Measurements from ENCODE around the gene FBF1. TPM values are rescaled to one million over a fixed set of nuclear protein-coding genes. Genes with fewer than 3 reads are reported as not detected.

Gene FBF1
- total and polyA plus RNA-seq, 7 experiments from 2014 or later, result 2.5 to 48.1 (median 28.1) TPM

DNA sequence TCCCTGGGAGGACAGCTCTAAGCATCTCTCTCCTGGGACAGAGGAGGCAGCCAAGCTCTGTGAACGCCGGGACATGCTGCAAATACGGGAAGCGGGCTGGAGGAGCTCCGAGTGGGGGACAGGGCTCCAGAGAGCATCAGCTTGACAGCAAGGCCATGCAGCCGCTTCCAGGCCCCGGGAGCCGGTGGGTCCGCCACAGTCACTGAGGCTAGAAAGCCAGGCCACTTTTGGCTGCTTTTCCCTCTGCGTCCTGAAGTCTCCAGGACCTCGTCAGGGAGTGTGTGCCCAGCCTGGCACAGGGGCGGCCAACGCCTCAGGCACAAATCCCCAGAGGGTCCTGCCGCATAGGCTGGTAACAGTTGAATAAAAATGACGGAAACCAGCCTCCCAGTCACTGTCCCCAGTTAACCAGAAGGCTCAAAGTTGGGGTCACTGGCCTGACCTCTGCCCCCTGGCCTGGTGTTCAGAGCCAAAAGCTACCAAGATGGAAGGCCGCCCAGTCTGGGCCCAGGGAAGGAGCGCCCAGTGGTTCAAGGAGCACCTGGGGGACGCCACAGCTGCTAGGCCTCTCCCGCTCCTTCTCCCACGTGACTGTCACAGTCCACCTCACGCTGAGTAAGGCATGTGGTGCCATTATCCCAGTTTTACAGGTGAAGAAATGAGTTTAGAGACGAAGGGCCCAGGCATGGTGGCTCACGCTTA is 40.9 kb downstream of the FBF1 start:
- Histone ChIP-seq H3K27ac (ENCODE audit: low read depth, low read length) (no peak overlapping the region), H3K4me1 (ENCODE audit: control insufficient read depth in 2 of 2, insufficient read depth in 2 of 2, low read length in 2 of 2) (peaks cover 8 to 15% of the 10 kb centered on the region in 2 donors), H3K36me3 (ENCODE audit: control insufficient read depth in 2 of 3, insufficient read depth in 3 of 3, low read length in 3 of 3) (peaks cover 0 to 49% (median 9%) of the 10 kb centered on the region in 3 experiments), H3K4me3 (ENCODE audit: low read length) (no peak overlapping the region), H3K27me3 (ENCODE audit: control insufficient read depth in 2 of 2, insufficient read depth in 2 of 2, low read length in 2 of 2) (no peaks in the 10 kb centered on the region), H3K9me3 (ENCODE audit: control insufficient read depth in 2 of 3, low read length in 3 of 3) (no peaks in the 10 kb centered on the region)
- Mint-ChIP-seq H3K4me1 (peaks cover 10 to 23% (median 20%) of the 10 kb centered on the region in 7 donors), H3K27me3 (no peaks in the 10 kb centered on the region), H3K4me3 (no peak overlapping the region), H3K27ac (no peak overlapping the region), H3K9me3 (peaks cover 0 to 3% (median 0%) of the 10 kb centered on the region in 11 donors), H3K36me3 (peaks cover 0 to 11% (median 0%) of the 10 kb centered on the region in 5 donors)
- ATAC-seq (no peak), DNase-seq (no peak)
- intact Hi-C loops (cut with micrococcal nuclease), result no loop called here
- ChIA-PET POLR2A (interaction anchor here (0.6 to 7.1 kb wide), 11 partner anchors 10 to 432 kb away, joined by 3 to 106 read pairs (median 4); partner anchors contain the start of genes TRIM47, UNC13D and WBP2), CTCF (interaction anchor here (1.2 to 1.7 kb wide), 2 partner anchors 21 to 45 kb away, joined by 3 to 8 read pairs; partner anchors contain the start of genes TRIM47 and WBP2)

DNA sequence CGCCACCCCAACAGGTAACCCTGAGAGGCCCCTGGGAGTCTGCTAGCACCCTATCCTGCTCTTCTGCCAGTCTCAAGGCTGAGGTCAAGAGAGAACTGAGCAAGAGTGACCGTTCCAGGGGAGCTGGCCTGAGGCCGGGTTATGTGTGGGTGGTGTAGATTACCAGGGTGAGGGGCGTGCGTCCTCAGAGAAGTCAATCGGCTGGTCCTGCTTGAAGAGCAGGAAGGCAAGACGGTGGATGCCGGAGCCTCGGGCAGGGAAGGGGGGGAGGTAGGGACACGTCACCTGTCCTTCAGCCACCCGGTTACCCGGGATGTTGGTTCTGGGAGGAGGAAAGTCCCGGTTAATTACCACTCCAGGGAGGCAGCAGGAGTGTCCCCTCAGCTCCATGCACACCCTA is 41.5 kb downstream of the FBF1 start:
- peak overlapping the region in 1 of 9 donors; percentile 14 for H3K27ac Mint-ChIP-seq
- ATAC-seq, result no peak

DNA sequence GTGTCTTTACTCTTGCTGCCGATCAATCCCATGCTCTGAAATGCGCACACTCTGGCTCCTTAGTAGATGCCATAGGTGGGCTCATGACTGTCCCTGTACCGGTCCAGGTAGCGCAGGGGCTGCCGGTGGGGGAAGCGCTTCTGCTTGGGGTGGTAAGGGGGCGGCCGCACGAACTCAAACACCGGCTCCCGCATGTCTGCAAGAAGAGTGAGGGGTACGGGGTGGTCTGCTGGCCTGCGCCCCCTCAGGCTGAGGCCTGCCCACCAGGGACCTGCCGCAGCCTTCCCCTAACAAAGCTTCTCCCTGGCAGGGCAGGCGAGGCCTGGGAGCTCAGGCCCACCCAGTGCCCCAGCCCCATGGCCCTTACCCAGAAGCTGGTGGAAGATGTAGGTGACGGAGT is 42.1 kb downstream of the FBF1 start:
- Mint-ChIP-seq H3K4me3 (peak overlapping the region in 3 of 10 donors; percentile 13 to 50 (median 29)), H3K27me3 (no peaks in the 10 kb centered on the region), H3K9me3 (peaks cover 0 to 3% (median 0%) of the 10 kb centered on the region in 11 donors), H3K36me3 (peaks cover 0 to 12% (median 0%) of the 10 kb centered on the region in 5 donors), H3K4me1 (peaks cover 18 to 27% (median 23%) of the 10 kb centered on the region in 7 donors), H3K27ac (peak overlapping the region in 1 of 9 donors; percentile 13)
- intact Hi-C loops (cut with micrococcal nuclease), result no loop called here
- Histone ChIP-seq H3K27ac (ENCODE audit: low read depth, low read length) (no peak overlapping the region), H3K4me1 (ENCODE audit: control insufficient read depth in 2 of 2, insufficient read depth in 2 of 2, low read length in 2 of 2) (peaks cover 8 to 12% of the 10 kb centered on the region in 2 donors), H3K36me3 (ENCODE audit: control insufficient read depth in 2 of 3, insufficient read depth in 3 of 3, low read length in 3 of 3) (peaks cover 0 to 49% (median 9%) of the 10 kb centered on the region in 3 experiments), H3K9me3 (ENCODE audit: control insufficient read depth in 2 of 3, low read length in 3 of 3) (no peaks in the 10 kb centered on the region), H3K4me3 (ENCODE audit: low read length) (no peak overlapping the region), H3K27me3 (ENCODE audit: control insufficient read depth in 2 of 2, insufficient read depth in 2 of 2, low read length in 2 of 2) (no peaks in the 10 kb centered on the region)
- CTCF ChIA-PET, result interaction anchor here (0.6 to 1.7 kb wide), 3 partner anchors 20 to 116 kb away, joined by 3 to 8 read pairs (median 3); partner anchors contain the start of genes TRIM47 and WBP2
- POLR2A ChIA-PET, result interaction anchor here (1.7 to 7.1 kb wide), 4 partner anchors 22 to 119 kb away, joined by 6 to 106 read pairs (median 30); partner anchors contain the start of genes TRIM47, UNC13D and WBP2
- ATAC-seq (no peak), DNase-seq (no peak)

More for the DNA sequence above, 41.5 kb downstream of the FBF1 start:
- H3K36me3 Mint-ChIP-seq, result peaks cover 0 to 11% (median 0%) of the 10 kb centered on the region in 5 donors
- POLR2A ChIA-PET, result interaction anchor here (1.4 to 7.1 kb wide), 6 partner anchors 9 to 120 kb away, joined by 3 to 106 read pairs (median 12); partner anchors contain the start of genes TRIM47, UNC13D and WBP2
- H3K27ac ChIP-seq (ENCODE audit: low read depth, low read length), result no peak overlapping the region
- intact Hi-C loops (cut with micrococcal nuclease), result no loop called here
- H3K27me3 ChIP-seq (ENCODE audit: control insufficient read depth in 2 of 2, insufficient read depth in 2 of 2, low read length in 2 of 2), result no peaks in the 10 kb centered on the region
- CTCF ChIA-PET, result interaction anchor here (0.6 to 1.7 kb wide), 3 partner anchors 21 to 115 kb away, joined by 3 to 8 read pairs (median 3); partner anchors contain the start of genes TRIM47 and WBP2
- peaks cover 8 to 17% of the 10 kb centered on the region in 2 donors for H3K4me1 ChIP-seq (ENCODE audit: control insufficient read depth in 2 of 2, insufficient read depth in 2 of 2, low read length in 2 of 2)
- H3K4me1 Mint-ChIP-seq, result peaks cover 12 to 26% (median 21%) of the 10 kb centered on the region in 7 donors
- H3K9me3 Mint-ChIP-seq, result peaks cover 0 to 3% (median 0%) of the 10 kb centered on the region in 11 donors
- H3K4me3 Mint-ChIP-seq, result peak overlapping the region in 1 of 10 donors; percentile 29
- H3K36me3 ChIP-seq (ENCODE audit: control insufficient read depth in 2 of 3, insufficient read depth in 3 of 3, low read length in 3 of 3), result peaks cover 0 to 49% (median 9%) of the 10 kb centered on the region in 3 experiments
- no peak overlapping the region for H3K4me3 ChIP-seq (ENCODE audit: low read length)
- DNase-seq, result no peak
- H3K27me3 Mint-ChIP-seq, result no peaks in the 10 kb centered on the region
- H3K9me3 ChIP-seq (ENCODE audit: control insufficient read depth in 2 of 3, low read length in 3 of 3), result no peaks in the 10 kb centered on the region

DNA sequence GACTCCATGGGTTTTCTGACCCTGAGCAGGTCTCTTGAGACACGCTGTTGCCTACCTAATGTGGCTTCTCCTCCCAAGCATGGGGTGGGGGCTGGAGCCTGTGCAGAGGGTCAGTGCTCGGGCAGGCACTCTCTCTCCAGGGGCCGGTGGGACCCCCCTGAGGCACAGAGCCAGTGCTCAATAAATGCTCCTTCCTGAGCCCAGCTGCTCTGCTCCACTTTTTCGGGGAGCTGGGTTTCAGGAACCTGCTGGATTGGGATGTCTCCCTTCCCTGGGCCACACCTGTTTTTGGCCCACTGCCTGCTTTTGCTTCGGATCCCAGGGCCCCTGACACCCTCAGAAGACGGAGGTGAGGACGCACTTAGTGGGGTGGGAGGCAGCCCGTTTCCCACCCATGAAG is 42.8 kb downstream of the FBF1 start:
- H3K4me1 Mint-ChIP-seq, result peaks cover 22 to 32% (median 26%) of the 10 kb centered on the region in 7 donors
- H3K4me3 Mint-ChIP-seq, result peak overlapping the region in 8 of 10 donors; percentile 57 to 86 (median 77)
- intact Hi-C loops (cut with micrococcal nuclease), result no loop called here
- H3K9me3 Mint-ChIP-seq, result peaks cover 0 to 3% (median 0%) of the 10 kb centered on the region in 11 donors
- H3K4me1 ChIP-seq (ENCODE audit: control insufficient read depth in 2 of 2, insufficient read depth in 2 of 2, low read length in 2 of 2), result peaks cover 8 to 12% of the 10 kb centered on the region in 2 donors
- no peaks in the 10 kb centered on the region for H3K27me3 ChIP-seq (ENCODE audit: control insufficient read depth in 2 of 2, insufficient read depth in 2 of 2, low read length in 2 of 2)
- H3K9me3 ChIP-seq (ENCODE audit: control insufficient read depth in 2 of 3, low read length in 3 of 3), result no peaks in the 10 kb centered on the region
- ATAC-seq (no peak), DNase-seq (no peak)
- H3K27ac Mint-ChIP-seq, result peak overlapping the region in 2 of 9 donors; percentile 71 to 75
- H3K27me3 Mint-ChIP-seq, result no peaks in the 10 kb centered on the region
- no peak overlapping the region for H3K4me3 ChIP-seq (ENCODE audit: low read length)
- peaks cover 0 to 49% (median 9%) of the 10 kb centered on the region in 3 experiments for H3K36me3 ChIP-seq (ENCODE audit: control insufficient read depth in 2 of 3, insufficient read depth in 3 of 3, low read length in 3 of 3)
- H3K27ac ChIP-seq (ENCODE audit: low read depth, low read length), result no peak overlapping the region
- peaks cover 0 to 14% (median 0%) of the 10 kb centered on the region in 5 donors for H3K36me3 Mint-ChIP-seq
- POLR2A ChIA-PET, result interaction anchor here (3.1 to 7.1 kb wide), 5 partner anchors 21 to 119 kb away, joined by 15 to 106 read pairs (median 41); partner anchors contain the start of genes TRIM47, UNC13D and WBP2
- CTCF ChIA-PET, result interaction anchor here (1.7 to 2.9 kb wide), 3 partner anchors 8 to 43 kb away, joined by 8 to 20 read pairs (median 9); partner anchors contain the start of genes TRIM47 and WBP2

DNA sequence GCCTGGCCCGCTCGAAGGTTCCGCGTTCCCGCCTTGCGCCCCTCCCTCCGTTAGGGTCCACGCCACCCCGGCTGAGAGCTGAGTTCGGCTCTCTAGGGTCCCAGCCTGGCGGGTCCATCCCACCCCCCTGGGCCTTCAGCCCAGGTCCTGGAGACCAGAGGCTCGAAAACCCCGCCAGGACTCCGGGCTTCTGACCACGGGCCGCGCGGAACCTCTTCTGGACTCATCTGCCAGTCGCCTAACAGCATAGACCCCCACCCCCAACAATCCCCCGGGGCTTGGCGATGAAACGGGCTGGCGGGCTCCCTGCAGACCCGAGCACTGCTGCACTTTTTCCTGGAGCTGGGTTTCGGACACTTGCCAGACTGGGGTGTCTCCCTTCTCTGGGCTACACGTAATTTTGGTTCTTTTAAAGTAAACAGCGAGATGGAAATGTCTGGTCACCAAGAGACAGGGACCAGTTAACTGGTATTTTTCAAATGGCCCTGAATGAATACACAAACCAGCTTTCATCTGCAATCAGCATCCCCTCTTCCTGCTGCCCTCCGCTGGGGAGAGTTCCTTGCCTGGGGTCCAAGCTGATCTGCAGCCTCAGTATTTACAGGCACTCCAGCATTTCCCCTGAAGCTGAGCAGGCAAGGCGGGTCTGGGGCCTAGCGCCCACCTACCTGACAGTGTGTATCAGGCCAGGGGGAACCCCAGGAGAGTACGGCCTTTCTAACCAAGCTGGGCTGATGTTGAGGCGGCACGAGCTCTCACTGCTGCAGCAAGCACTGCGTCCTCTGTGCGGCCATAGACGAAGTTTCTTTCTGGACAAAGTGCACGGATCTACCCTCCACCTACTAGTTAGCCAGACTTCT is 43.5 kb downstream of the FBF1 start:
- CTCF ChIA-PET, result interaction anchor here (0.6 to 3.2 kb wide), 11 partner anchors 8 to 149 kb away, joined by 3 to 21 read pairs (median 5); partner anchors contain the start of genes GALK1, TRIM47 and WBP2
- Mint-ChIP-seq H3K9me3 (peaks cover 0 to 3% (median 0%) of the 10 kb centered on the region in 11 donors), H3K4me3 (peak overlapping the region; percentile 55 to 88 (median 77)), H3K36me3 (peaks cover 0 to 14% (median 0%) of the 10 kb centered on the region in 5 donors), H3K27me3 (no peaks in the 10 kb centered on the region), H3K27ac (peak overlapping the region in 8 of 9 donors; percentile 29 to 85 (median 70)), H3K4me1 (peaks cover 22 to 32% (median 26%) of the 10 kb centered on the region in 7 donors)
- DNase-seq, result no peak
- POLR2A ChIA-PET, result interaction anchor here (0.7 to 7.1 kb wide), 19 partner anchors 9 to 144 kb away, joined by 3 to 106 read pairs (median 6); partner anchors contain the start of genes FBF1, TRIM47, UNC13D and UNK
- no peak for ATAC-seq
- Histone ChIP-seq H3K27me3 (ENCODE audit: control insufficient read depth in 2 of 2, insufficient read depth in 2 of 2, low read length in 2 of 2) (no peaks in the 10 kb centered on the region), H3K27ac (ENCODE audit: low read depth, low read length) (peak overlapping the region; percentile 75), H3K36me3 (ENCODE audit: control insufficient read depth in 2 of 3, insufficient read depth in 3 of 3, low read length in 3 of 3) (peaks cover 0 to 48% (median 9%) of the 10 kb centered on the region in 3 experiments), H3K4me3 (ENCODE audit: low read length) (no peak overlapping the region), H3K4me1 (ENCODE audit: control insufficient read depth in 2 of 2, insufficient read depth in 2 of 2, low read length in 2 of 2) (peaks cover 8 to 12% of the 10 kb centered on the region in 2 donors), H3K9me3 (ENCODE audit: control insufficient read depth in 2 of 3, low read length in 3 of 3) (no peaks in the 10 kb centered on the region)
- intact Hi-C loops (cut with micrococcal nuclease), result loop anchor here (2.0 kb wide), 4 partner anchors 43 to 205 kb away; partner anchors contain the start of genes EXOC7 (in 1 of the 2), FBF1 (in 1 of the 2) and UNK (in 1 of the 2)

Data from naive thymus-derived CD4-positive, alpha-beta T cell (primary cell).